ENCODE data around the gene GNAZ.

DNA sequence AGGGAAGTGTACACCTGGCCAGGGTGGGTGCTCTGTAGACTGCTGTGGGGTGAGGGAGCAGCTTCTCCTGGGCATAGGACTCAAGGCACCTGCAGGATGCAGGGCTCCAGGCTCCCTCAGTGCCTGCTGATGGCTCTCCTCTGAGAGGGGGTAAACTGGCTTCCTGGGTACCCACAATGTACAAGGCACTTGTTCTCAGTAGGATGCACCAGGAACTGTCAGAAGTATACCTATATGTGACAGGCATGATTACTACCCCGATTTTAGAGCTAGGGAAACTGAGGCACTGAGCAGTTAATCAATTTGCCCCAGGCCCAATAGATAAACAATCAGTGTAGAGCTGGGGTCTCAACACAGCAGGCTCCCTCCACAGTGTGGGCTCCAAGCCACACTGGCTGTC lies 31.4 kb upstream of the GNAZ start:
- TF ChIP-seq, protein P1, sequence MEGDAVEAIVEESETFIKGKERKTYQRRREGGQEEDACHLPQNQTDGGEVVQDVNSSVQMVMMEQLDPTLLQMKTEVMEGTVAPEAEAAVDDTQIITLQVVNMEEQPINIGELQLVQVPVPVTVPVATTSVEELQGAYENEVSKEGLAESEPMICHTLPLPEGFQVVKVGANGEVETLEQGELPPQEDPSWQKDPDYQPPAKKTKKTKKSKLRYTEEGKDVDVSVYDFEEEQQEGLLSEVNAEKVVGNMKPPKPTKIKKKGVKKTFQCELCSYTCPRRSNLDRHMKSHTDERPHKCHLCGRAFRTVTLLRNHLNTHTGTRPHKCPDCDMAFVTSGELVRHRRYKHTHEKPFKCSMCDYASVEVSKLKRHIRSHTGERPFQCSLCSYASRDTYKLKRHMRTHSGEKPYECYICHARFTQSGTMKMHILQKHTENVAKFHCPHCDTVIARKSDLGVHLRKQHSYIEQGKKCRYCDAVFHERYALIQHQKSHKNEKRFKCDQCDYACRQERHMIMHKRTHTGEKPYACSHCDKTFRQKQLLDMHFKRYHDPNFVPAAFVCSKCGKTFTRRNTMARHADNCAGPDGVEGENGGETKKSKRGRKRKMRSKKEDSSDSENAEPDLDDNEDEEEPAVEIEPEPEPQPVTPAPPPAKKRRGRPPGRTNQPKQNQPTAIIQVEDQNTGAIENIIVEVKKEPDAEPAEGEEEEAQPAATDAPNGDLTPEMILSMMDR (IDR thresholded peaks at IDR 0.05): no peak
- no peak for TF ChIP-seq POLR2A (IDR thresholded peaks at IDR 0.05)
